22Rv1 (cell line): Measurements from ENCODE around the gene LIPF.

Experiments
- H3K27ac ChIP-seq: fragments of 450-650 bp; 2 replicates; pipeline ENCODE4 v1.5.1; 2017
- ZFX ChIP-seq: fragments of 450-650 bp; IDR thresholded peaks from 2 replicates; pipeline ENCODE4 v1.6.1; 2017; ENCODE audit warnings: antibody characterized with exemption, borderline replicate concordance
- TF ChIP-seq, protein P1 (sequence below): fragments of 450-650 bp; IDR thresholded peaks from 2 replicates; pipeline ENCODE4 v1.5.1; 2017; ENCODE audit warnings: mild to moderate bottlenecking

LIPF gene, protein sequence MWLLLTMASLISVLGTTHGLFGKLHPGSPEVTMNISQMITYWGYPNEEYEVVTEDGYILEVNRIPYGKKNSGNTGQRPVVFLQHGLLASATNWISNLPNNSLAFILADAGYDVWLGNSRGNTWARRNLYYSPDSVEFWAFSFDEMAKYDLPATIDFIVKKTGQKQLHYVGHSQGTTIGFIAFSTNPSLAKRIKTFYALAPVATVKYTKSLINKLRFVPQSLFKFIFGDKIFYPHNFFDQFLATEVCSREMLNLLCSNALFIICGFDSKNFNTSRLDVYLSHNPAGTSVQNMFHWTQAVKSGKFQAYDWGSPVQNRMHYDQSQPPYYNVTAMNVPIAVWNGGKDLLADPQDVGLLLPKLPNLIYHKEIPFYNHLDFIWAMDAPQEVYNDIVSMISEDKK

GRCh38 chr10:88664142-88664541, at the start of gene LIPF:
LIPF (plus strand) TSS chr10:88664442; CDS start chr10:88667298, 2,856 bp downstream.
- H3K27ac ChIP-seq, result no peak within 1 kb of the TSS
- TF ChIP-seq, protein P1, sequence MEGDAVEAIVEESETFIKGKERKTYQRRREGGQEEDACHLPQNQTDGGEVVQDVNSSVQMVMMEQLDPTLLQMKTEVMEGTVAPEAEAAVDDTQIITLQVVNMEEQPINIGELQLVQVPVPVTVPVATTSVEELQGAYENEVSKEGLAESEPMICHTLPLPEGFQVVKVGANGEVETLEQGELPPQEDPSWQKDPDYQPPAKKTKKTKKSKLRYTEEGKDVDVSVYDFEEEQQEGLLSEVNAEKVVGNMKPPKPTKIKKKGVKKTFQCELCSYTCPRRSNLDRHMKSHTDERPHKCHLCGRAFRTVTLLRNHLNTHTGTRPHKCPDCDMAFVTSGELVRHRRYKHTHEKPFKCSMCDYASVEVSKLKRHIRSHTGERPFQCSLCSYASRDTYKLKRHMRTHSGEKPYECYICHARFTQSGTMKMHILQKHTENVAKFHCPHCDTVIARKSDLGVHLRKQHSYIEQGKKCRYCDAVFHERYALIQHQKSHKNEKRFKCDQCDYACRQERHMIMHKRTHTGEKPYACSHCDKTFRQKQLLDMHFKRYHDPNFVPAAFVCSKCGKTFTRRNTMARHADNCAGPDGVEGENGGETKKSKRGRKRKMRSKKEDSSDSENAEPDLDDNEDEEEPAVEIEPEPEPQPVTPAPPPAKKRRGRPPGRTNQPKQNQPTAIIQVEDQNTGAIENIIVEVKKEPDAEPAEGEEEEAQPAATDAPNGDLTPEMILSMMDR, result no peak
- TF ChIP-seq ZFX, result no peak

- no peak overlapping the region for H3K27ac ChIP-seq
- TF ChIP-seq, protein P1, result no peak
- no peak for TF ChIP-seq ZFX
Observed at GRCh38 chr10:88616250-88616977, 47.8 kb upstream of the LIPF start.

- TF ChIP-seq, protein P1, result no peak
- TF ChIP-seq ZFX, result no peak
- H3K27ac ChIP-seq, result no peak overlapping the region
Observed at GRCh38 chr10:88617772-88618300, 46.4 kb upstream of the LIPF start.

DNA sequence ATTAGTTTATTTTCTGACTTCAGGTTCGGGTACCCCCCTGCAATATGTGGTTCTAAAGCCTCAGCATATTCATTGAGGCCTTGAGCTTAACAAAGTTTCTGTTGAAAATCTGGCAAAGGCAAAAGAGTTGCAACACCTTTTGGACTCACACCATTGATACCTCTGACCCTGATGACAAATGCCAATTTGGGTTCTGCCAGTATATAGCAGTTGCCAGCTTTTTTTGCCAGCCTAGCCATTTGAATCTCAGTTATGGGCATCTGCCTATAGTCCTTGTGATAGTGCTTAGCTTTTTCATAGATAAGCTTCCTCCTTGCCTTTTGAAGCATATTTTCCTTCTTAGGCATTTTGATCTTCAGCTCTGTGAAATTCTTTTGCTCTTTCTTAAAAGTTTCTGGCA, 45.7 kb upstream of the LIPF start:
- H3K27ac ChIP-seq, result no peak overlapping the region
- no peak for TF ChIP-seq ZFX
- TF ChIP-seq, protein P1, result no peak

- TF ChIP-seq ZFX, result no peak
- TF ChIP-seq, protein P1, result no peak
- H3K27ac ChIP-seq, result no peak overlapping the region
Observed at GRCh38 chr10:88620441-88620840, 43.8 kb upstream of the LIPF start.

DNA sequence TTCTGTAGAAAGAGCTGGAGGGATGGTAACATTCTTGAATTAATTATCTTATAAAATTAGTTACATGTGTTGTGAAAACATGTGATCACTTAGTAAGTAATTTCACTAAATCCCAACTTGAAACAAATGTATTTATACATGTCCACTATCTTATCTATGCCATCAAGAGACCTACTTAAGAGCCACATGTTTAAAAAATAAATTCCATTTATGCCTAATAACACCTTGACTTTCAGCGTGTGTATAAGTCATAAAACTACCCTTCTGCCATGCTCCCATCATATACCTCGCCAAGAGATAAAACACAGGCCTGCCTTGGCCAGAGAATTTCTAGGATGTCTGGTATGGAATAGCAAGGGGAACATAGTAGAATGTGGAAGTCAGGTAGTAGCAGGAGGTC, 40.4 kb upstream of the LIPF start:
- H3K27ac ChIP-seq, result no peak overlapping the region
- no peak for TF ChIP-seq ZFX
- TF ChIP-seq, protein P1, result no peak

DNA sequence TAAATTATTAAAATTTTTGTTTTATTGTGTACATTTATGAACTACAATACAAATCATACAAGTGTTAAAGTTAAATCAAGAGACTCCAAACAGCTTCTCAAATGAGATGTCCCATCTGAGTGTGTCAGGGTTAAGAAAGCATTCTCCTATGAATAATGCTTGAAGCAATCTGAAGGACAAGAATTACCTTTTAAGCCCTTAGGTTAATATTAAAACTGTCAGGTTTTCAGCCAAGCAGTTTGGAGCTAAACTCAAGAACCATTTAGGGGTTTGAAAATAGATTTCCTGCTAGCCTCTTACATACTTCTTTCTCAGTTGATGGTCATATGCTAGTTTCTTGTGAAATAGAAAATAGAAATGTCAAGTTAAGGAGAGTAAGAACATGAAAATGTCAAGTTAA, 39.4 kb upstream of the LIPF start:
- no peak for TF ChIP-seq ZFX
- TF ChIP-seq, protein P1, result no peak
- H3K27ac ChIP-seq, result no peak overlapping the region
